ENCODE results near the gene ATAD3C.

Gene ATAD3C

GRCh38 chr1:1432951-1433803, 16.3 kb upstream of the ATAD3C start:
- no peaks in the 10 kb centered on the region for H3K4me1 ChIP-seq (ENCODE audit: control insufficient read depth, insufficient read depth, low read length)
- H3K27ac ChIP-seq (ENCODE audit: extremely low read depth, low read depth, low read length) = no peak overlapping the region
- H3K9me3 ChIP-seq (ENCODE audit: control insufficient read depth, insufficient read depth, low read depth, low read length) = no peaks in the 10 kb centered on the region
- CTCF ChIA-PET = no interaction called here
- no peak overlapping the region for H3K4me3 ChIP-seq (ENCODE audit: low read depth, low read length)
- peaks cover 0 to 3% of the 10 kb centered on the region in 2 experiments; a peak in 1 of 3 replicates for H3K36me3 ChIP-seq (ENCODE audit: control insufficient read depth in 2 of 2, insufficient read depth in 1 of 2, low read length in 2 of 2)
- POLR2A ChIA-PET = interaction anchor here (0.6 to 1.4 kb wide), 3 partner anchors 25 to 55 kb away, joined by 3 to 8 read pairs (median 4); no protein-coding TSS in a partner anchor
- no peak for TF ChIP-seq SETDB1 (IDR thresholded peaks at IDR 0.05; ENCODE audit: insufficient read length, low read length)
- no peak for TF ChIP-seq OSR2 (tag by site-specific recombination; IDR thresholded peaks at IDR 0.05)
- no peak for TF ChIP-seq PRDM1 (tag by site-specific recombination; IDR thresholded peaks at IDR 0.05)
- TF ChIP-seq GLIS1 (tag by site-specific recombination; IDR thresholded peaks at IDR 0.05) = peak; percentile 66
- TF ChIP-seq ZNF488 (tag by site-specific recombination; IDR thresholded peaks at IDR 0.05) = no peak
- no peak for TF ChIP-seq ZNF645 (tag by site-specific recombination; IDR thresholded peaks at IDR 0.05)
- TF ChIP-seq ZNF132 (tag by site-specific recombination; IDR thresholded peaks at IDR 0.05; ENCODE audit: borderline replicate concordance) = no peak
- peak; percentile 15; the same call in 1 of the 2 replicates for TF ChIP-seq SP2 (tag by site-specific recombination; IDR thresholded peaks at IDR 0.05)
- no peak for TF ChIP-seq ZNF843 (tag by site-specific recombination; IDR thresholded peaks at IDR 0.05)
- TF ChIP-seq KLF17 (tag by site-specific recombination; IDR thresholded peaks at IDR 0.05) = no peak
- TF ChIP-seq ZNF366 (tag by site-specific recombination; conservative IDR thresholded peaks at IDR 0.05) = no peak
- no peak for TF ChIP-seq HOXD13 (CRISPR knock-in tag; IDR thresholded peaks at IDR 0.05; ENCODE audit: borderline replicate concordance)
- no peak for TF ChIP-seq ZNF658 (tag by site-specific recombination; IDR thresholded peaks at IDR 0.05)
- no peak for TF ChIP-seq KLF7 (tag by site-specific recombination; IDR thresholded peaks at IDR 0.05; ENCODE audit: borderline replicate concordance)
- TF ChIP-seq REST (tag by site-specific recombination; IDR thresholded peaks at IDR 0.05) = no peak
- no peak for TF ChIP-seq ZNF214 (tag by site-specific recombination; IDR thresholded peaks at IDR 0.05; ENCODE audit: borderline replicate concordance)
- TF ChIP-seq KLF10 (tag by site-specific recombination; IDR thresholded peaks at IDR 0.05) = no peak
- no peak for TF ChIP-seq ZNF521 (tag by site-specific recombination; IDR thresholded peaks at IDR 0.05)
- no peak for TF ChIP-seq CTCF (tag by site-specific recombination; IDR thresholded peaks at IDR 0.05)
- TF ChIP-seq ZNF626 (tag by site-specific recombination; IDR thresholded peaks at IDR 0.05) = no peak
- no peak for TF ChIP-seq SALL2 (tag by site-specific recombination; IDR thresholded peaks at IDR 0.05; ENCODE audit: borderline replicate concordance)
- no peak for TF ChIP-seq AEBP2 (tag by site-specific recombination; IDR thresholded peaks at IDR 0.05; ENCODE audit: borderline replicate concordance)
- no peak for TF ChIP-seq ZNF37A (tag by site-specific recombination; IDR thresholded peaks at IDR 0.05)
- no peak for TF ChIP-seq HIC1 (tag by site-specific recombination; IDR thresholded peaks at IDR 0.05)
- no peak for TF ChIP-seq ZNF292 (tag by site-specific recombination; IDR thresholded peaks at IDR 0.05; ENCODE audit: borderline replicate concordance, low read depth)

Data from HEK293 (cell line).